GM12891 (cell line): ENCODE measurements around the gene CENPM.

Source experiments
- DNase-seq: peaks from one replicate; pipeline ENCODE4 v3.0.0; 2011; ENCODE audit warnings: low spot score; ENCODE audit not compliant: insufficient read length
- FAIRE-seq: peaks from 2 replicates; lab custom pipeline; 2011; peaks lifted over from hg19 to GRCh38; lab: Jason Lieb, UNC
- PAX5 ChIP-seq: IDR thresholded peaks from 2 replicates; pipeline ENCODE4 v1.6.1; 2011; ENCODE audit warnings: low read length, moderate library complexity, mild to moderate bottlenecking; ENCODE audit not compliant: insufficient read depth, severe bottlenecking
- POLR2A ChIP-seq: IDR thresholded peaks from 2 replicates; pipeline ENCODE4 v1.6.1; 2011; ENCODE audit warnings: low read depth, low read length, control low read depth
- POLR2AphosphoS5 ChIP-seq: IDR thresholded peaks from 2 replicates; pipeline ENCODE4 v1.6.1; 2011; ENCODE audit warnings: low read depth, low read length, control low read depth
- POU2F2 ChIP-seq: IDR thresholded peaks from 2 replicates; pipeline ENCODE4 v1.6.1; 2011; ENCODE audit warnings: low read depth, mild to moderate bottlenecking, control low read depth, low read length, moderate library complexity
- SPI1 ChIP-seq: IDR thresholded peaks from 2 replicates; pipeline ENCODE4 v1.6.1; 2011; ENCODE audit warnings: low read depth, low read length, control low read depth
- TAF1 ChIP-seq: IDR thresholded peaks from 2 replicates; pipeline ENCODE4 v1.6.1; 2011; ENCODE audit warnings: low read depth, low read length, control low read depth

CENPM gene

GRCh38 chr22:41933411-41934177, 13.4 kb downstream of the CENPM start:
- peak; percentile 84 for FAIRE-seq
- no peak for DNase-seq
- TF ChIP-seq TAF1 (no peak), SPI1 (peak; percentile 66), POLR2AphosphoS5 (no peak), POU2F2 (no peak), PAX5 (no peak)

- no peak for FAIRE-seq
- DNase-seq, result no peak
Measured at GRCh38 chr22:41932353-41932752, 14.6 kb downstream of the CENPM start.

DNA sequence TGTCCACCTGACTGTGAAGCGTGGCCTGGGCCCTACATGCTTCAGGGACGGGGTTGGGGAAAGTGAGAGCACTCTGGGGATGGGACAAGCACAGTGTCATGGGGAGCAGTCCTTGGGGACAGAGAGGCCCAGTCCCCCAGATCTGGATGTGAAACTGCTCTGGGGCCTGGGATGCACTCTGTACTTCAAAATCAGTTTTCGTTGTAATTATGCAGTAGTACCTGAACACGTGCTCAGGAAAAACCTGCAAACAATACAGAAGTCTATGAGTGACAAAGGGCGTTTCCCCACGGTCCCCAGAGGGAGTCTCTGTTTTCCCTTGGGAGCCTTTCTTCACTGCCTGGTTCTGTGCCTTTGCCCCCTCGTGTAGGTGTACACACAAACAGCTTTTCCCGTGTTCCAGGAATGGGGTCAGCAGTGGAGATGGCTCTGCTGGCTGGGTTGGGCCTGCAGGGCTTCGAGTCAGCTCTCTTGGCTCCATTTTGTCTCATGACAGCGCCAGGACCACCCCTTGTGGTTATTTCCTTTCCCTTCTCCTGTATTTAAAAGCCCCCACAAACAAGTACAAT, 15.2 kb downstream of the CENPM start:
- FAIRE-seq (peak; percentile 88), DNase-seq (no peak)
- TF ChIP-seq POLR2AphosphoS5 (no peak), POU2F2 (0 out of 2 replicates have a peak, but pooled peaks have one; percentile 13)

More at GRCh38 chr22:41932353-41932752, 14.6 kb downstream of the CENPM start:
- TF ChIP-seq TAF1, result no peak
- TF ChIP-seq POLR2A, result no peak
- TF ChIP-seq POU2F2, result no peak
- TF ChIP-seq POLR2AphosphoS5, result no peak
- no peak for TF ChIP-seq SPI1
- no peak for TF ChIP-seq PAX5

GRCh38 chr22:41929418-41929810, 17.5 kb downstream of the CENPM start:
- FAIRE-seq (no peak), DNase-seq (no peak)
- TF ChIP-seq POU2F2 (no peak), PAX5 (no peak), TAF1 (no peak)

DNA sequence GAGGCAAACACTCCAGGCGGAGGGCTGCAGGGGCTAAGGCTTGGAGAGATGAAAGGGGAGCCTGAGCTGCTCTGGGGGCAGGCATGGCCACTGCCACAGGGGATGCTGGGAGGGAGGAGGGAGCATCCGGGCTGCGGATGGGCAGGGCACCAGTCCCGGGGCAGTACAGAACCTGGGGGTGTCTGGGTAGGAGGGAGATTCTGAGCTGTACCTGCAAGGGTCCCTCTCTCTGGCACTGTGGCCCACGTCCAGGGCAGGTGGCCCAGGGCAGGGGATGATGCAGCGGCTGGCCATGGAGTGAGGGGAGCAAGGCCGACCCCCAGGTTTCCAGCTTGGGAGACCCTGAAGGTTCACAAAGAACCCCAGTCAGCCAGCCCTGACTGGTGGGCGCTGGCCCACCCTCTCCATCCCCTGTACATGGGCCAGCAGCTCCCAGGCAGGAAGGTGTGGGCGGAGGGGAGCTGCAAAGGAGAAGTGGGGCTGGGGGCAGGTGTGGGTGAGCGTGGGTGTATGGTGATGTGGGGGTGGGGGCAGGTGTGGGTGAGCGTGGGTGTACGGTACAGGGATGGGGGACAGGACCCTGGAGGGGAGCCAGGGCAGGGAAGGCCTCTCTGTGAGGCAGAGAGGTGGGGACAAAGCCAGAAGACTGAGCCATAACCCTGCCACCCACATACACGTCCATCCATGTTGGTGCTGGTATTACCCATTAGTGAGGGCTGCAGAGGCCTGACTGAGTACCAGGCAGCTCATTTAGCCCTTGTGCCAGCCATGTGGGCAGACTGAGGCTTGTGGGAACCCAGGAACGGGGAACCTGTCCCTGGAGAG, 18.1 kb downstream of the CENPM start:
- peak; percentile 91 for FAIRE-seq
- TF ChIP-seq SPI1, result peak; percentile 57
- TF ChIP-seq TAF1, result no peak
- no peak for DNase-seq

GRCh38 chr22:41927813-41928212, 19.1 kb downstream of the CENPM start:
- TF ChIP-seq PAX5 (no peak), TAF1 (no peak), POLR2AphosphoS5 (no peak)
- FAIRE-seq (no peak), DNase-seq (no peak)

DNA sequence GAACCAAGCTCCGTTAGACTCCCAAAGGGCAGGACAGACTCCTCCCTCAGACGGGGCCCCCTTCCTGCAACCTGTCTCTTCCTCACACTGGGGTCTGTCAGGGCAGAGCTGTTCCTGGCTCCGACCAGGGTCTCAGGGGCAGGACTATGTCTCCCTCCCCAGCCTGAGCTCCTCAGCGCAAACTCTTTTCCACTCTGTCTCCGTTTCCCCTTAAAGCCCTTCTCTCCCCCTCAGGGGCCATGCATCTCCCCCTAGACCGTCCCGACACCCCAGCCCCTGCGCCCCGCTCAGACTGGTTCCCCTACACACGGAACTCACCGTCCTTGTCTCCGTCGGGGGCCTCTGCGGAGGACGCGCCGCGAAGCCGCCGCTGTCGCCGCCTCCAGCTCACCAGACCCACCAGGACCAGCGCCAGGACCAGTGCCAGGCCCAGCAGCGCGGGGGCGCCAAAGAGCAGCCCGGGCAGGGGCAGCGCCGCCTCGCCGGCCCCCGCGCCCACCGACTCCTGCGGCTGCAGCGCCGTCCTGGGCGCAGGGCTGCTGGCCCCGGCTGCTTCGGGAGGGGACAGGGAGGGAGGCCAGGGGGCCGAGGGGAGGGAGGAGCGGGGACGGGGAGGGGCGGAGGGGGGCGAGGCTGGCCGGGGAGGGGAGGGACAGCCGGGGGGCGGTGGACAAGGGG, 21.0 kb downstream of the CENPM start:
- TF ChIP-seq POLR2A (peak; percentile 34; the same call in 1 of the 2 replicates), POU2F2 (no peak), TAF1 (no peak), SPI1 (no peak), PAX5 (no peak)
- FAIRE-seq (peak; percentile 89), DNase-seq (no peak)

- peak; percentile 75 for FAIRE-seq
- TF ChIP-seq POU2F2 (no peak), POLR2A (no peak), TAF1 (no peak), SPI1 (no peak), PAX5 (no peak), POLR2AphosphoS5 (no peak)
Measured at GRCh38 chr22:41923595-41924276, 23.2 kb downstream of the CENPM start.

More at GRCh38 chr22:41923595-41924276, 23.2 kb downstream of the CENPM start:
- no peak for DNase-seq
